Lower leg skin (tissue), 3 donors: ENCODE results near the gene DPM2.

ENCODE experiments used
- POLR2A ChIP-seq, 2 donors: fragments of 450-650 bp; IDR thresholded peaks; one replicate each; pipeline ENCODE4 v1.6.1; 2016 to 2017; ENCODE audit warnings: antibody characterized with exemption in 2 of 2, mild to moderate bottlenecking in 1 of 2, moderate library complexity in 1 of 2
- TF ChIP-seq, protein P1 (sequence below), 3 donors: fragments of 450-650 bp; IDR thresholded peaks; one replicate each; pipeline ENCODE4 v1.5.1; 2016; ENCODE audit warnings: antibody characterized with exemption in 3 of 3, mild to moderate bottlenecking in 3 of 3, moderate library complexity in 2 of 3

DNA sequence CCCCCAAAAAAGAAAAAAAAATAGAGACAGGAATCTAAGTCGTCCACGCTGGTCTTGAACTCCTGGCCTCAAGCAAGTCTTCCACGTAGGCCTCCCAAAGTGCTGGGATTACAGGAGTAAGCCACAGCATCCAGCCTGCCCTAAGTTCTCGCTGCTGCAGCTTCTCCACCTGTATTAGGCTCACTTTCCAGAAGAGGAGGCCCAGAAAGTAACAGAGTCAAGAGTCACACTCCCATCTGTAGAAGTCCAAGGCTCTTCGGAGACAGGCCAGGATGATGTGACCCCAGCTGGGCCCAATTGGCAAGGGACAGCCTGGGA lies 41.3 kb upstream of the DPM2 start:
- TF ChIP-seq, protein P1, sequence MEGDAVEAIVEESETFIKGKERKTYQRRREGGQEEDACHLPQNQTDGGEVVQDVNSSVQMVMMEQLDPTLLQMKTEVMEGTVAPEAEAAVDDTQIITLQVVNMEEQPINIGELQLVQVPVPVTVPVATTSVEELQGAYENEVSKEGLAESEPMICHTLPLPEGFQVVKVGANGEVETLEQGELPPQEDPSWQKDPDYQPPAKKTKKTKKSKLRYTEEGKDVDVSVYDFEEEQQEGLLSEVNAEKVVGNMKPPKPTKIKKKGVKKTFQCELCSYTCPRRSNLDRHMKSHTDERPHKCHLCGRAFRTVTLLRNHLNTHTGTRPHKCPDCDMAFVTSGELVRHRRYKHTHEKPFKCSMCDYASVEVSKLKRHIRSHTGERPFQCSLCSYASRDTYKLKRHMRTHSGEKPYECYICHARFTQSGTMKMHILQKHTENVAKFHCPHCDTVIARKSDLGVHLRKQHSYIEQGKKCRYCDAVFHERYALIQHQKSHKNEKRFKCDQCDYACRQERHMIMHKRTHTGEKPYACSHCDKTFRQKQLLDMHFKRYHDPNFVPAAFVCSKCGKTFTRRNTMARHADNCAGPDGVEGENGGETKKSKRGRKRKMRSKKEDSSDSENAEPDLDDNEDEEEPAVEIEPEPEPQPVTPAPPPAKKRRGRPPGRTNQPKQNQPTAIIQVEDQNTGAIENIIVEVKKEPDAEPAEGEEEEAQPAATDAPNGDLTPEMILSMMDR (IDR thresholded peaks at IDR 0.05) = no peak
- no peak for TF ChIP-seq POLR2A (IDR thresholded peaks at IDR 0.05)
